ENCODE data around the gene GSG1L.

GRCh38 chr16:27753563-27753962, 310.0 kb downstream of the GSG1L start:
- TF ChIP-seq CTCF (IDR thresholded peaks at IDR 0.05; ENCODE audit: poor library complexity), result no peak
- TF ChIP-seq EZH2phosphoT487 (IDR thresholded peaks at IDR 0.05; ENCODE audit: low read depth, severe bottlenecking, unreplicated experiment), result no peak
